Measurements from ENCODE around the gene CYP39A1. TPM values are rescaled to one million over a fixed set of nuclear protein-coding genes. Genes with fewer than 3 reads are reported as not detected.
A peak's percentile ranks its signal among the peaks of the same experiment; 100 is the strongest.

CYP39A1 gene
- polyA plus RNA-seq (2012; ENCODE audit: missing spikeins): not detected

DNA sequence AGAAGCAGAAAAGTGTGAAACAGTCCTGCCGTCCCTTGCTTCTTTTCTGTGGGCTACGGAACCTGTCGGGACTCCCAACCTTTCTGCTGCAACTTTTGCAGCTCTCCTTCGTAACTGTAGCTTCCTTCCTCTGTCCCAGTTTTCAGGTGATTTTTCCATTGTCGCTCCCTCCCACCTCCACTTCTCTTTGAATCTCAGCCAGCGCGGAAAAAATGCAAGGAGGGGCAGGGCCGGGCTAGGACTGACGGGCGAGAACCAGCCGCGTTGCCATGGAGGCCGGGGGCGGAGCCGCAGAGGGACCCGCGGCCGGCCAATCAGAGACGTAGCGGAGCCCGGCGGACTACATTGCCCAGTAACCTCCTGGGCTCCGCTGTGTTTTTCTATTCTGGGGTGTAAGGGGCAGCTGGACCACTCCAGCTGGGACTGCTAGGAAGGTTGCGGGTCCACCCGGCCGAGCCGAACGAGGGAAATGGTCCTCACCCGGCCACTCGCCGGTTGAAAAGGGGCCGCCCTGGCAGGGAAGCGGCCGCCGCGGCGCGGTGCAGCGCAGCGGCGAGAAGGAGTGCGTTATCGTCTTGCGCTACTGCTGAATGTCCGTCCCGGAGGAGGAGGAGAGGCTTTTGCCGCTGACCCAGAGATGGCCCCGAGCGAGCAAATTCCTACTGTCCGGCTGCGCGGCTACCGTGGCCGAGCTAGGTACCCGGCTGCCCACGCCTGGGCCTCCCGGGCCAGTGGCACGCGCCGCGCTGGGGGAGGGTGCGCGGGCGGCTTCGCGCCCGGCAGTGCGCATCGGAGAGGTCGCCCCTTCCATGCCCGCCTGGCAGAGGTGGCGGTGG, at the start of gene CYP39A1, which contains the start of gene SLC25A27:
CYP39A1 (minus strand) TSS at position 216 of the 836 bp plus-strand sequence. CDS start 236 bp downstream, outside the sequence.
SLC25A27 (plus strand) TSS at position 373 of the 836 bp plus-strand sequence; CDS start at position 591, 218 bp downstream.
- DNase-seq (ENCODE audit: insufficient read length) (peak; percentile 59), FAIRE-seq (peak; percentile 73)
- TF ChIP-seq TAF1 (IDR thresholded peaks at IDR 0.05; ENCODE audit: borderline replicate concordance, low read depth, low read length): no peak
- no peak for TF ChIP-seq POLR2AphosphoS5 (IDR thresholded peaks at IDR 0.05; ENCODE audit: low read depth, low read length)
- TF ChIP-seq POLR2A (IDR thresholded peaks at IDR 0.05; ENCODE audit: low read depth, low read length): no peak

DNA sequence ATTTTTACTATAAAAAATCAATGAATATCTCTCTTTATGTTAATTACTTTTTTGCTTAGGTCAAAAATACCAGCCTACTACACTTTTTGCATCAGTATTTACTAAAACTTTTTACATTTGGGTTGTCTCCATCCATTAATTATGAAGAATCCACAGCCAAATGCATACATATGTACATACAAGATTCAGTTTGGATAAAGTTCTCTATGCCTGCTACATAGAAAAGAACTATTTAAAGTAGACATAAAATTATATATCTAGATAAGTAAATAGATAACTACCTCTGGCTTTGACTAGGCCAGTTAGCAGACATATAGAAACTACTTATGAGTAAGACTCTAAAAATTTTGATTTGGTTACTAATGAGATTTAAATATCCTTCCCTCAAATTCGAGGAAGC, 47.4 kb upstream of the CYP39A1 start:
- no peak for TF ChIP-seq POLR2A (IDR thresholded peaks at IDR 0.05; ENCODE audit: low read depth, low read length)
- TF ChIP-seq POLR2AphosphoS5 (IDR thresholded peaks at IDR 0.05; ENCODE audit: low read depth, low read length): no peak
- TF ChIP-seq TAF1 (IDR thresholded peaks at IDR 0.05; ENCODE audit: borderline replicate concordance, low read depth, low read length): no peak
- no peak for DNase-seq (ENCODE audit: insufficient read length)
- no peak for FAIRE-seq

DNA sequence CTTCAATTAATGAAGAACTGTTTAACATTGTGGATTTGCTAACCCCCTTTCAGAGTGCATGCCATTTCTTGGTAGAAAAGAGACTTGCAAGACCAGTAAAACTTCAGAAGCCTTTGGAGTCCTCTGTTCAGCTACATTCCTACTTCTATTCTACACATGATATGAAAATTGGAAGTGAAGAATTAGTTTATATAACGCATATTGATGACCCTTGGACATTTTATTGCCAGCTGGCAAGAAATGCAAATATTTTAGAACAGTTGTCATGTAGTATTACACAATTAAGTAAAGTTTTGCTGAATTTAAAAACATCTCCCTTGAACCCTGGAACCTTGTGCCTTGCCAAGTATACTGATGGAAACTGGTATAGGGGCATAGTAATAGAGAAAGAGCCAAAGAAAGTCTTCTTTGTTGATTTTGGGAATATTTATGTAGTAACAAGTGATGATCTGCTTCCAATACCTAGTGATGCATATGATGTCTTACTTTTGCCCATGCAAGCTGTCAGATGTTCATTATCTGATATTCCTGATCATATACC, 38.4 kb upstream of the CYP39A1 start:
- TF ChIP-seq POLR2A (IDR thresholded peaks at IDR 0.05; ENCODE audit: low read depth, low read length) (no peak), POLR2AphosphoS5 (IDR thresholded peaks at IDR 0.05; ENCODE audit: low read depth, low read length) (no peak), TAF1 (IDR thresholded peaks at IDR 0.05; ENCODE audit: borderline replicate concordance, low read depth, low read length) (no peak)
- no peak for FAIRE-seq
- no peak for DNase-seq (ENCODE audit: insufficient read length)

DNA sequence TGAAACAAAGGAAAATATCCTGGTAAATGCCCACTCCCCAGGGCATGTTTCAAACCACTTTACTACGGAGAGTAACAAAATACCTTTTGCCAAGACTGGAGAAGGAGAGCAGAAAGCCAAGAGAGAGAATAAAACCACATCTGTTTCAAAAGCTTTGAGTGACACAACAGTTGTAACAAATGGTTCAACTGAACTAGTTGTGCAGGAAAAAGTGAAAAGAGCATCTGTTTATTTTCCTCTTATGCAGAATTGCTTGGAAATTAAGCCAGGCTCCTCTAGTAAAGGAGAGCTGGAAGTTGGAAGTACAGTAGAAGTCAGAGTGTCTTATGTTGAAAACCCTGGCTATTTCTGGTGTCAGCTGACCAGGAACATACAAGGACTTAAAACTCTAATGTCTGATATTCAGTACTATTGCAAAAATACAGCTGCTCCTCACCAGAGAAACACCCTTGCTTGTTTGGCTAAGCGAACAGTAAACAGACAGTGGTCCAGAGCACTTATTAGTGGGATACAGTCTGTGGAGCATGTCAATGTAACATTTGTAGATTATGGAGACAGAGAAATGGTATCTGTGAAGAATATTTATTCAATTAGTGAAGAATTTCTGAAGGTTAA, 37.6 kb upstream of the CYP39A1 start:
- DNase-seq (ENCODE audit: insufficient read length): no peak
- FAIRE-seq: no peak
- TF ChIP-seq POLR2A (IDR thresholded peaks at IDR 0.05; ENCODE audit: low read depth, low read length) (no peak), POLR2AphosphoS5 (IDR thresholded peaks at IDR 0.05; ENCODE audit: low read depth, low read length) (no peak), TAF1 (IDR thresholded peaks at IDR 0.05; ENCODE audit: borderline replicate concordance, low read depth, low read length) (no peak)

DNA sequence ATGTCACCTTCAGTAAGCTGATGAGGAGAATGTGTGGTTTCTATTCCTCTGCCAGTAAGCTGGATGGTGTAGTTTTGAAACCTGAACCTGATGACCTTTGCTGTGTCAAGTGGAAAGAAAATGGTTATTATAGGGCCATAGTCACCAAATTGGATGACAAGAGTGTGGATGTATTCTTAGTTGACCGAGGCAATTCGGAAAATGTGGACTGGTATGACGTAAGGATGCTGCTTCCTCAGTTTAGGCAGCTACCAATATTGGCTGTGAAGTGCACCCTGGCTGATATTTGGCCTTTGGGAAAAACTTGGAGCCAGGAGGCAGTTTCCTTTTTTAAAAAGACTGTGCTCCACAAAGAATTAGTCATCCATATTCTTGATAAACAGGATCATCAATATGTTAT, 37.0 kb upstream of the CYP39A1 start:
- DNase-seq (ENCODE audit: insufficient read length) (no peak), FAIRE-seq (no peak)
- TF ChIP-seq POLR2A (IDR thresholded peaks at IDR 0.05; ENCODE audit: low read depth, low read length) (no peak), POLR2AphosphoS5 (IDR thresholded peaks at IDR 0.05; ENCODE audit: low read depth, low read length) (no peak), TAF1 (IDR thresholded peaks at IDR 0.05; ENCODE audit: borderline replicate concordance, low read depth, low read length) (no peak)

- DNase-seq (ENCODE audit: insufficient read length): no peak
Observed at GRCh38 chr6:46688966-46689335, 36.3 kb upstream of the CYP39A1 start.

DNA sequence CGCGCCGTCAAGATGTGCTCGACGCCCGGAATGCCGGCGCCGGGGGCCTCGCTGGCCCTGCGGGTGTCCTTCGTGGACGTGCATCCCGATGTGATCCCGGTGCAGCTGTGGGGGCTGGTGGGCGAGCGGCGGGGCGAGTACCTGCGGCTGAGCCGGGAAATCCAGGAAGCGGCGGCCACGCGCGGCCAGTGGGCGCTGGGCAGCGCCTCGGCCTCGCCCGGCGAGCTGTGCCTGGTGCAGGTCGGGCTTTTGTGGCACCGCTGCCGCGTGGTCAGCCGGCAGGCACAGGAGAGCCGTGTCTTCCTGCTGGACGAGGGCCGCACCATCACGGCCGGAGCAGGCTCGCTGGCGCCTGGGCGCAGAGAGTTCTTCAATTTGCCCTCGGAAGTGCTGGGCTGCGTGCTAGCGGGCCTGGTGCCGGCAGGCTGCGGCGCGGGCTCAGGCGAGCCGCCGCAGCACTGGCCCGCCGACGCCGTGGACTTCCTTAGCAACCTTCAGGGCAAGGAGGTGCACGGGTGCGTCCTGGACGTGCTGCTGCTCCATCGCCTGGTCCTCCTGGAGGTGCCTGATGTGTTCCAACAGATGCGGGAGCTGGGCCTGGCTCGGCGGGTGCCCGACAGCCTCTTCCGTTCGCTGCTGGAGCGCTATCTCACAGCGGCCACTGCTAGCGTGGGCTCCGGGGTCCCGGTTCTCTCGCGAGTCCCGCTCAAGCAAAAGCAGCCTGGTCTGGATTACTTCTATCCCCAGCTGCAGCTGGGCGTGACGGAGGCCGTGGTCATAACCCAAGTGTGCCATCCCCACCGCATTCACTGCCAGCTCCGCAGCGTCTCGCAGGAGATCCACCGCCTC, 35.7 kb upstream of the CYP39A1 start:
- TF ChIP-seq POLR2A (IDR thresholded peaks at IDR 0.05; ENCODE audit: low read depth, low read length) (no peak), TAF1 (IDR thresholded peaks at IDR 0.05; ENCODE audit: borderline replicate concordance, low read depth, low read length) (no peak), POLR2AphosphoS5 (IDR thresholded peaks at IDR 0.05; ENCODE audit: low read depth, low read length) (no peak)
- no peak for FAIRE-seq
- no peak for DNase-seq (ENCODE audit: insufficient read length)

More at GRCh38 chr6:46688966-46689335, 36.3 kb upstream of the CYP39A1 start:
- TF ChIP-seq POLR2A (IDR thresholded peaks at IDR 0.05; ENCODE audit: low read depth, low read length) (no peak), POLR2AphosphoS5 (IDR thresholded peaks at IDR 0.05; ENCODE audit: low read depth, low read length) (no peak), TAF1 (IDR thresholded peaks at IDR 0.05; ENCODE audit: borderline replicate concordance, low read depth, low read length) (no peak)
- FAIRE-seq: no peak

GRCh38 chr6:46687619-46688097, 35.0 kb upstream of the CYP39A1 start, which contains the start of gene TDRD6:
Gene TDRD6 (plus strand): TSS chr6:46687885. CDS start chr6:46688129, 244 bp downstream.
- DNase-seq (ENCODE audit: insufficient read length) (no peak), FAIRE-seq (no peak)
- no peak for TF ChIP-seq POLR2AphosphoS5 (IDR thresholded peaks at IDR 0.05; ENCODE audit: low read depth, low read length)
- TF ChIP-seq TAF1 (IDR thresholded peaks at IDR 0.05; ENCODE audit: borderline replicate concordance, low read depth, low read length): no peak
- no peak for TF ChIP-seq POLR2A (IDR thresholded peaks at IDR 0.05; ENCODE audit: low read depth, low read length)

- no peak for TF ChIP-seq POLR2A (IDR thresholded peaks at IDR 0.05; ENCODE audit: low read depth, low read length)
- no peak for TF ChIP-seq POLR2AphosphoS5 (IDR thresholded peaks at IDR 0.05; ENCODE audit: low read depth, low read length)
- no peak for TF ChIP-seq TAF1 (IDR thresholded peaks at IDR 0.05; ENCODE audit: borderline replicate concordance, low read depth, low read length)
- FAIRE-seq (no peak), DNase-seq (ENCODE audit: insufficient read length) (no peak)
Observed at GRCh38 chr6:46684771-46685170, 32.2 kb upstream of the CYP39A1 start.

DNA sequence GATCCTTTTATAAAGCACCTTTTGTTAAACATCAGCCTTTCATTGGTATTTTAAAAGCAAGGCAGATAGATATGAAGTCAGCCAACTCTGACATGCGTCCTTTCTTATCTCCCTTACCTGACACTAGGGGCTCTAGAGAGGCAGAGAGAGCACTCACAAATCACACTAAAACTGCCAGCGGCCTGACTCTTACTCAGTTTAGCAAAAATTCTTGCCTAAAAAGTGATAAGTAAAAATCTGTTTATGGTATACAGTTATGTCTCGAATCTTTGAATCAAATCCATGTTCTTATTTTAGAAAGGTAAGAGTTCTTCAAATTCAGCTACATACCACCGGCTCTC, 24.7 kb upstream of the CYP39A1 start:
- no peak for TF ChIP-seq POLR2AphosphoS5 (IDR thresholded peaks at IDR 0.05; ENCODE audit: low read depth, low read length)
- TF ChIP-seq TAF1 (IDR thresholded peaks at IDR 0.05; ENCODE audit: borderline replicate concordance, low read depth, low read length): no peak
- TF ChIP-seq POLR2A (IDR thresholded peaks at IDR 0.05; ENCODE audit: low read depth, low read length): no peak
- FAIRE-seq (no peak), DNase-seq (ENCODE audit: insufficient read length) (no peak)

All from GM12892 (cell line).